WI38 (cell line): ENCODE results near the gene SYNDIG1.

Source experiments
- H3K4me3 ChIP-seq: 2 replicates; pipeline ENCODE4 v1.5.1; 2011; ENCODE audit warnings: low read depth, mild to moderate bottlenecking, control low read depth, low read length
- CTCF ChIP-seq: IDR thresholded peaks from 2 replicates; pipeline ENCODE4 v1.5.1; 2012; ENCODE audit warnings: low read depth, mild to moderate bottlenecking, control low read depth, low read length

The SYNDIG1 gene

GRCh38 chr20:24470746-24471582 is 1.5 kb downstream of the SYNDIG1 start:
- no peak for TF ChIP-seq CTCF
- no peak overlapping the region for H3K4me3 ChIP-seq

- no peak for TF ChIP-seq CTCF
Measured at GRCh38 chr20:24472426-24472825, 3.0 kb downstream of the SYNDIG1 start.

GRCh38 chr20:24473435-24474223 is 4.2 kb downstream of the SYNDIG1 start:
- no peak for TF ChIP-seq CTCF
- H3K4me3 ChIP-seq = no peak overlapping the region

More at GRCh38 chr20:24472426-24472825, 3.0 kb downstream of the SYNDIG1 start:
- no peak overlapping the region for H3K4me3 ChIP-seq

- no peak overlapping the region for H3K4me3 ChIP-seq
- TF ChIP-seq CTCF = no peak
Measured at GRCh38 chr20:24477831-24478547, 8.6 kb downstream of the SYNDIG1 start.

- H3K4me3 ChIP-seq = no peak overlapping the region
- no peak for TF ChIP-seq CTCF
Measured at GRCh38 chr20:24478584-24478983, 9.2 kb downstream of the SYNDIG1 start.

- no peak overlapping the region for H3K4me3 ChIP-seq
- no peak for TF ChIP-seq CTCF
Measured at GRCh38 chr20:24479106-24479505, 9.7 kb downstream of the SYNDIG1 start.
